HG02885 (cell line): ENCODE data around the gene SLC15A1.

Source experiments
- ATAC-seq: cut with Tn5 transposase; IDR thresholded peaks from one replicate; pipeline ENCODE4 v1.9.1; 2021; ENCODE audit warnings: mild to moderate bottlenecking; ENCODE audit not compliant: unreplicated experiment, poor library complexity

SLC15A1 gene

GRCh38 chr13:98717256-98717655 lies 35.2 kb downstream of the SLC15A1 start:
- ATAC-seq = no peak

- no peak for ATAC-seq
Observed at GRCh38 chr13:98710521-98710920, 42.0 kb downstream of the SLC15A1 start.

- ATAC-seq = no peak
Observed at GRCh38 chr13:98707281-98707999, 45.0 kb downstream of the SLC15A1 start.

GRCh38 chr13:98706446-98707110 lies 45.9 kb downstream of the SLC15A1 start:
- peak; percentile 45 for ATAC-seq

GRCh38 chr13:98697791-98698190 lies 54.7 kb downstream of the SLC15A1 start:
- no peak for ATAC-seq

- ATAC-seq = no peak
Observed at GRCh38 chr13:98693756-98694155, 58.7 kb downstream of the SLC15A1 start.

GRCh38 chr13:98691360-98691759 lies 61.1 kb downstream of the SLC15A1 start:
- no peak for ATAC-seq

GRCh38 chr13:98690348-98691022 lies 62.0 kb downstream of the SLC15A1 start:
- no peak for ATAC-seq

GRCh38 chr13:98689347-98689968 lies 63.0 kb downstream of the SLC15A1 start:
- ATAC-seq = no peak

GRCh38 chr13:98688373-98688772 lies 64.1 kb downstream of the SLC15A1 start:
- ATAC-seq = no peak

- ATAC-seq = no peak
Observed at GRCh38 chr13:98687319-98687718, 65.2 kb downstream of the SLC15A1 start.

GRCh38 chr13:98686270-98686669 lies 66.2 kb downstream of the SLC15A1 start:
- no peak for ATAC-seq

GRCh38 chr13:98685146-98685545 lies 67.3 kb downstream of the SLC15A1 start:
- no peak for ATAC-seq

- no peak for ATAC-seq
Observed at GRCh38 chr13:98681049-98681448, 71.4 kb downstream of the SLC15A1 start.

GRCh38 chr13:98678741-98679140 lies 73.7 kb downstream of the SLC15A1 start:
- ATAC-seq = no peak

GRCh38 chr13:98677398-98677797 lies 75.1 kb downstream of the SLC15A1 start:
- ATAC-seq = no peak

GRCh38 chr13:98676239-98676638 lies 76.2 kb downstream of the SLC15A1 start:
- ATAC-seq = no peak

- no peak for ATAC-seq
Observed at GRCh38 chr13:98675837-98676236, 76.6 kb downstream of the SLC15A1 start.

- ATAC-seq = no peak
Observed at GRCh38 chr13:98675066-98675465, 77.4 kb downstream of the SLC15A1 start.

GRCh38 chr13:98672947-98673613 lies 79.4 kb downstream of the SLC15A1 start:
- ATAC-seq = peak; percentile 76
